H7 (cell line): ENCODE measurements around the gene ZNF709. TPM values are rescaled to one million over a fixed set of nuclear protein-coding genes. Genes with fewer than 3 reads are reported as not detected.
"Not testable (repeated sequence)": the region's sequence is repeated elsewhere in the genome, so short reads cannot be mapped to it uniquely, and the experiment has no call there.

Experiments
- DNase-seq: peaks from one replicate; pipeline ENCODE4 v3.0.0; 2012
- H3K27me3 ChIP-seq: 2 replicates; pipeline ENCODE4 v1.6.0; 2011; ENCODE audit warnings: mild to moderate bottlenecking, low read length; ENCODE audit not compliant: control insufficient read depth, insufficient read depth
- H3K36me3 ChIP-seq: replicated peaks from 2 replicates; pipeline ENCODE4 v1.5.1; 2011; ENCODE audit warnings: low read length; ENCODE audit not compliant: control insufficient read depth, insufficient read depth
- H3K4me3 ChIP-seq: 2 replicates; pipeline ENCODE4 v1.5.1; 2011; ENCODE audit warnings: low read depth, mild to moderate bottlenecking, control low read depth, low read length, moderate library complexity; ENCODE audit not compliant: insufficient read depth
- total RNA-seq: library from RNA; depleted of rRNA; stranded (reverse); fragments of >200 nt; shearing (Covaris generic); gene quantifications from 2 replicates; pipeline ENCODE4 v1.2.3, GENCODE V29; 2014; rRNA removed

The ZNF709 gene
- total RNA-seq, 1 experiment from 2014 or later: 0.42 TPM

DNA sequence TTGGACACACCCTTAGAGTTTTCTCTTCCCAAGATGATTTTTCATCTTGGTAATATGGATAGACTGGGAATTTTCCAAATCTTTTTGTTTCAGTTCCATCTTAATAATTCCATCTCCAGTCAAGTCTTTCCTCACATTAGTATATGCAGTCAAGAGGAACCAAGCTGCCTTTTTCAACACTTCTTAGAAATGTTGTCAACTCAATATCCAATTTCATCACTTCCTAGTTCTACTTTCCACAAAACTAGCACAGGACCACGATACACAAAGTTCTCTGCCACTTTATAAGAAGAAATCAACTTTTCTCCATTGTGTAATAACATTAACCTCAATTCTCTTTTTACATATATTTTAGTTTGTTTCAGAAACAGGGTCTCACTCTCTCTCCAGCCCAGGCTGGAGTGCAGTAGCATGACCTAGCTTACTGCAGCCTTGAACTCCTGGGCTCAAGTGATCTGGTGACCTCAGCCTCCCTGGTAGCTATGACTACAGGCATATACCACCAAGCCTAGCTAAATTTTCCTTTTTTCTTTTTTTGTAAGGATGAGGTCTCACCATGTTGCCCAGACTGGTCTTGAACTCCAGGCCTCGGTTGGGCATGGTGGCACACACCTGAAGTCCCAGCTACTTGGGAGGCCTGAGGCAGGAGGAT is 59.3 kb downstream of the ZNF709 start:
- Histone ChIP-seq H3K36me3 (no peaks in the 10 kb centered on the region; the same call in none of the 2 replicates), H3K4me3 (no peak overlapping the region), H3K27me3 (no peaks in the 10 kb centered on the region)
- DNase-seq: no peak

DNA sequence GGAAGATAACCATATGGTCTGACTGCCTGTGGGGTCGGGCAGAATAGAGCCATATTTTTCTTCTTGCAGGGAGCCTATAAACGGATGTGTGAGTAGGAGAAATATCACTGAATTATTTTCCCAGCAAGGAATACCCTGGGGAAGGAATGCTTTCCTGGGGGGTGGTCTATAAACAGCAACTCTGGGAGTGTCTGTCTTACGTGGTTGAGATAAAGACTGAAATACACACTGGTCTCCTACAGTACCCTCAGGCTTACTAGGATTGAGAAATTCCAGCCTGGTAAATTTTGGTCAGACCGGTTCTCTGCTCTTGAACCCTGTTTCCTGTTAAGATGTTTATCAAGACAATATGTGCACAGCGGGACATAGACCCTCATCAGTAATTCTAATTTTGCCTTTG is 67.3 kb downstream of the ZNF709 start:
- not testable (repeated sequence) for H3K4me3 ChIP-seq, H3K36me3 ChIP-seq, DNase-seq, H3K27me3 ChIP-seq

DNA sequence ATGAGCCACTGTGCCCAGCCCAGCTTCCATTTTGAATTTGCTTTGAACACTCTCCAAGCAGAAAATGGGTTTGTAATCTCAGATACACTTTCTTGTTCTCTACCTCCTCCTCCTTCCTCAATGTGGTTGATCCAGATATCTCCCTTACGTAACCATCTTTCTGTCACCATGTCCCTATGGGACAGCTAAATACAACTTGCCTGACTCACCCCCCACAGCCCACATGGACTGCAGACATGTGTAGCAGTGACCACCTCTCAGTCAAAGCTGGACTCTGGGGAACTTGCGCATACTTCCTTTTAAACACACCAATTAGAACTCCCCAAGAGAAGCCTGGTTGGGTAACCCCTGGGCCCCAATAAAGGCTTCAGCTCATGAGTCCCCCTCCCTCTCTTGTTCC is 72.7 kb downstream of the ZNF709 start:
- Histone ChIP-seq H3K36me3 (no peaks in the 10 kb centered on the region), H3K27me3 (no peaks in the 10 kb centered on the region), H3K4me3 (no peak overlapping the region)
- no peak for DNase-seq

Other genes with a start within 250 kb of the ZNF709 start
- gene ZNF44, start 189.9 kb downstream of the ZNF709 start, total RNA-seq: 0.07 and 0.30 TPM in 2 replicates
- not detected in 2 replicates for gene ZNF563, start 151.2 kb downstream of the ZNF709 start, total RNA-seq
- gene ZNF442, start 119.1 kb downstream of the ZNF709 start, total RNA-seq: not detected in 2 replicates
- gene ZNF799, start 83.5 kb downstream of the ZNF709 start, total RNA-seq: not detected in 2 replicates
- 0.24 and 0.41 TPM in 2 replicates for gene ZNF443, start 43.8 kb downstream of the ZNF709 start, total RNA-seq
- 2.7 and 3.5 TPM in 2 replicates for gene ZNF564, start 66.7 kb upstream of the ZNF709 start, total RNA-seq
- 3.1 and 5.2 TPM in 2 replicates for gene ZNF490, start 126.0 kb upstream of the ZNF709 start, total RNA-seq
- 7.4 and 10.2 TPM in 2 replicates for gene ZNF791, start 126.1 kb upstream of the ZNF709 start, total RNA-seq
- 58.4 and 71.2 TPM in 2 replicates for gene MAN2B1, start 181.9 kb upstream of the ZNF709 start, total RNA-seq
- gene WDR83, start 182.0 kb upstream of the ZNF709 start, total RNA-seq: 11.6 and 12.5 TPM in 2 replicates
- gene DHPS, start 197.1 kb upstream of the ZNF709 start, total RNA-seq: 83.1 and 86.4 TPM in 2 replicates
- not detected in 2 replicates for gene GNG14, start 203.2 kb upstream of the ZNF709 start, total RNA-seq
- 15.3 and 21.2 TPM in 2 replicates for gene FBXW9, start 211.8 kb upstream of the ZNF709 start, total RNA-seq
- 34.1 and 48.9 TPM in 2 replicates for gene TNPO2, start 239.1 kb upstream of the ZNF709 start, total RNA-seq
- 186 and 218 TPM in 2 replicates for gene TRIR, start 249.9 kb upstream of the ZNF709 start, total RNA-seq